ENCODE results near the gene AVPI1.
"Not testable (repeated sequence)": the region's sequence is repeated elsewhere in the genome, so short reads cannot be mapped to it uniquely, and the experiment has no call there.

AVPI1 gene

DNA sequence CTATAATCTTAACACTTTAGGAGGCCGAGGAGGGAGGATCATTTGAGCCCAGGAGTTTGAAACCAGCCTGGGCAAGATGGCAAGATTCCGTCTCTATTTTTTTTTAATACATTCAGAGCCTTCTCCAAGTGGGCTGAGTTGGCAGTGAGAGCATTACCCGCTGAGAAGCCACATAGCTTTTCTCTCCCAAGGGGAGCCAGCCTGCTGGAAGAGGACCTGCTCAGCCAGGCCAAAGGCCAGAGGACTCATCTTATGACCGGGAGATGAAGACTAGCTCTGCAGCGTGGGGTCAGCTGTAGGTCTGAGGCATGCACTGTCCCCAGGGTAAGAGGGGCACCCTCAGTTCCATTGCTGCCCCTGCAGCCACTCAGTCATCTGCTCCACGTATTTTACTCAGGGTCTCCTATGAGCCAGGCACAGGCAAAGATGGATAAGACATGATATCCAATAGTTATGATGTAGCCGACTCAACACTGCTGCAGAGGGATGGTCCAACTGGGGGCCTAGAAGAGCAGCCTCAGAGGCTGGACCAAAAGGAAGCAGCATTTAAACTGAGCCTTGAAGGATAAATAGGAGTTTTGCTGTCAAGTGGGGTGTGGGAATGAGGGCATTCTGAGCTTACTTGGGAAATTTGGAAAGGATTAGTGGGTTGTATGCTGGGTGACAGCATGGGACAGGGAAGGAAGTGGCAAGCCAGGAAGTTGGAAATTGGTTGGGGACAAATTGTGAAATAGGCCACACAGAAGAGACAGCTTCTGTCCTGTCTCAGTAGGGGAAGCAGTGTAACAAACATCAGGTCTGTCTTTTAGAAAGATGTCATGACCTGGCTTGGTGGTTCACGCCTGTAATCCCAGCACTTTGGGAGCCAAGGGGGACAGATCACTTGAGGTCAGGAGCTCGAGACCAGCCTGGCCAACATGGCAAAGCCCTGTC lies 24.9 kb upstream of the AVPI1 start:
- DNase-seq: peak; percentile 28

- peak; percentile 71 for DNase-seq
Observed at GRCh38 chr10:97708976-97709946, 22.2 kb upstream of the AVPI1 start.

GRCh38 chr10:97708167-97708566 lies 21.1 kb upstream of the AVPI1 start:
- DNase-seq: no peak

DNA sequence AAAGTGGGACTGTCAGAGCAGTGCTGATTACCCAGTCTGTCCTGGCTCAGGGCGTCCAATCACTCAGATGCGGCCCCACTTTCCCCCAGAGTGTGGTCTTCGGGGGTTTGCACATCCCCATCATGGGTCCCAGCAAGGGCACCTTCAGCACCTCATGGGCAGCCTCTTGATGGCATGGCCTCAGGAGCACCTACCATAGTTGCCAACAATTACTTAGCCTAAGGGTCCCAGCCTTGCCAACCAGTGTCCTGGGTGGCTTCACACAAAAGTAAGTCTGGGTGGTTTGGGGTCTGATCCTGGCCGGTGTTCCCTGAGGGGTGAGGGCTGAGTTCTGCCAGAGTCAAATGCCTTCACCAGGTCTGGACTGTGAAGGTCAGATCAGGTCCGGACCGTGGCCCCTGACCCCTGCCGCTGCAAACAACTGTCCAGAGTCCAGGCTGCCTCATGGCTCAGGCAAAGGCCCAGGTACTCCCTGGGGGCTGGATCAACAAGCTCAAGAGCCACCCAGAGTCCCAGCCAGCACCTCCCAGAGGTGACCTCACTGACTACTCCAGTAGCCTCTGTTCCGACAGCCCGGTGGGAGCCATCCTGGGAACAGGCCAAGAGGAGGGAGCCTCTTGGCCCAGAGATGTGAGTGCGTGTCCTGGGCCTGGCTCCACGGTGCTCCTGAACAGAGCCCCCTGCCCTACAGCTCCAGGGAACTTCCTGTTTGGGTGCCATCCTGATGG lies 20.3 kb upstream of the AVPI1 start:
- DNase-seq: no peak

DNA sequence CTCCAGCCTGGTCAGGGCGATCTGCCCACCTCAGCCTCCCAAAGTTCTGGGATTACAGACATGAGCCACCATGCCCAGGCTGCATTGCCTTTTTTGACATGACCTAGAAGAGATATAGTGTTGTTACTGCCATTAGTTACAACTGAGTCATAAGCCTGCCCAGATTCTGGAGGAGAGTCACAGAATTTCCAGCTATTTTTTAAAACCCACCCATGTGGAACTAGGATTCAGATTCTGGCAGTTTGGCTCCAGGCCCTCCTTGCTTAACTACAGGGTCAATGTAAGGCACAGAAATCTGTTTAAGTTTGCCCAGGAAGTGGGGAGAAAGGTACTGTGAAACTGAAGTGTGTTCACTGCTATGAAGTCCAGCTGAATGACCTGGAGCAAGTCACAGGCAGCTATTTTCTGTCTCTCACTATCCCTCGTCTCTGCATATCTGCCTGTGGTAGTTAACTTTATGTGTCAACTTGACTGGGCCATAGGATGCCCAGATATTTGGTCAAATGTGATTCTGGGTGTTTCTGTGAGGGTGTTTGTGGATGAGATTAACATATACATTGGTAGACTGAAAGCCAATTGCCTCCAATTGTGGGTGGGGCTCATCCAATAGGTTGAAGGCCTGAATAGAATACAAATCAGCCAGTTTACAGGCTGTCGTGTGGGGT lies 18.1 kb upstream of the AVPI1 start:
- no peak for DNase-seq

- DNase-seq: no peak
Observed at GRCh38 chr10:97704341-97704740, 17.3 kb upstream of the AVPI1 start.

DNA sequence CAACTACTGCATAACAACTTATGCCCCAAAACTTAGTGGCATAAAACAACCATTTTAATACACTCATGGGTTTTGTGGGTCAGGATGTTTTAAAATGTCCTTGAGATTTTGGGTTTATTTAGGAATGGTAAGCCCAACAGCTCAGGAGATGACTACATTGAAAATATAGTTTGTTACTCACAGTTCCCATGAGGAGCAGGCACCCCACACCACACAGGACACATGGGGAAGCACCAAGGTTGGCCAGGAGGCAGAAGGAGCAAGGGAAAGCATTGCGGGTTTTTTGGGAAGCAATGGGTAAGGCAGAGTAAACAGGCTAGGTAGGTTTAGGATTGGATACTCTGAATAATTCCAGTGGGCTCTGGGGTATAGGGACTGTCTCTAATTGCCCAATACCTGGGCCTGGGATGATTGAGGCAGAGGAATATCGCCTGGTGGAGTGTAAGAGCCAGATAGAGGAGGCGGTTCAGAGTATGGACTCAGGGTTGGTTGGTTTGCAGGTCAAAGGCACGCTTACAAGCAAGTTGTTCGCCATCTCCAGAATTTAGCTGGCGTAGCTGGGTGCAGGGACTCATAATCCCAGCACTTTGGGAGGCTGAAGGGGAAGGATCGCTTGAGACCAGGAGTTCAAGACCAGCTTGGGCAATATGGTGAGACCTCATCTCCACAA lies 16.5 kb upstream of the AVPI1 start:
- DNase-seq: no peak

DNA sequence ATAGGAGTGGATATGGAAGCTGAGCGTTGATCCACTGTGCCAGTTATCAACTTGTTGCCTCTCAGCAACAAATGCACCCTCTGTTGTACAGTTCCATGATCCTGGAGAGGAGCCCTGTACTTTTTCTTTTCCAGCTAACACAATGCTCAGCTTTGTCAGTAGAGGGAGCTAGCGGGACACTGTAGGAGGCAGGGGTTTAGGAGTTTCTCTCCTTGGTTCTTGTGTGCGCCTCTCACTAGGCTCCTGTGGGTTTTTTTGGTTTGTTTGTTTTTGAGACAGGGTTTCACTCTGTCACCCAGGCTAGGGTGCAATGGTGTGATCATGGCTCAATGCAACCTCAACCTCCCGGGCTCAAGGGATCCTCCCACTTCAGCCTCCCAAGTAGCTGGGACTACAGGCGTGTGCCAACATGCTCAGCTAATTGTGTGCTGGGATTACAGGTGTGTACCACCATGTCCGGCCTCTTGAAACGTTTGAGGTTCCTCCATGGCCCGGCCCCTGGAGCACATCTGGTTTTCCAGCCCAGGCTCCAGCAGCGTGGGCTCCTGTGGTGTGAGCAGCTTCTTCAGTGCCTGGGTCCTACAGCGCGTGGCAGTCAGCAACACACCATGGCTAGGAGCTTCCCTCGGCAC lies 14.5 kb upstream of the AVPI1 start:
- peak; percentile 80 for DNase-seq

DNA sequence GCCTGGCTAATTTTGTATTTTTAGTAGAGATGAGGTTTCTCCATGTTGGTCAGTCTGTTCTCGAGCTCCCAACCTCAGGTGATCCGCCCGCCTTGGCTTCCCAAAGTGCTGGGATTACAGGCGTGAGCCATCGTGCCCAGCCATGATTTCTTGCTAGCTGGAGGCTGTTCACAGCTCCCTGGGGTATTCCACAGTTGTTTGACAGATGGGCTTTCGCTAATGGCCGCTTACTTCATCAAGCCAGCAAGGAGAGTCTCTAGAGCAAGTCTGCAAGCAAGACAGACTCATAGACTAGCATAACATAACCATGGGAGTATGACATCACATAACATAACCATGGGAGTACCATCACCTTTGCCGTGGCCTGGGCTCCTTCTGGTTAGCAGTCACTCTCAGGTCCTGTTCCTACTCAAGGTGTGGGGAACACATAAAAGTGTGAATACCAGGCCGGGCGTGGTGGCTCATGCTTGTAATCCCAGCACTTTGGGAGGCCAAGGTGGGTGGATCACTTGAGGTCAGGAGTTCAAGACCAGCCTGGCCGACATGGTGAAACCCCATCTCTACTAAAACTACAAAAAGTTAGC lies 11.1 kb upstream of the AVPI1 start:
- DNase-seq: not testable (repeated sequence)

- DNase-seq: peak; percentile 54
Observed at GRCh38 chr10:97690133-97690532, 3.1 kb upstream of the AVPI1 start.

- peak; percentile 97 for DNase-seq
Observed at GRCh38 chr10:97689559-97690020, 2.5 kb upstream of the AVPI1 start.

GRCh38 chr10:97687785-97688781 lies 1.0 kb upstream of the AVPI1 start:
- peak; percentile 73 for DNase-seq

DNA sequence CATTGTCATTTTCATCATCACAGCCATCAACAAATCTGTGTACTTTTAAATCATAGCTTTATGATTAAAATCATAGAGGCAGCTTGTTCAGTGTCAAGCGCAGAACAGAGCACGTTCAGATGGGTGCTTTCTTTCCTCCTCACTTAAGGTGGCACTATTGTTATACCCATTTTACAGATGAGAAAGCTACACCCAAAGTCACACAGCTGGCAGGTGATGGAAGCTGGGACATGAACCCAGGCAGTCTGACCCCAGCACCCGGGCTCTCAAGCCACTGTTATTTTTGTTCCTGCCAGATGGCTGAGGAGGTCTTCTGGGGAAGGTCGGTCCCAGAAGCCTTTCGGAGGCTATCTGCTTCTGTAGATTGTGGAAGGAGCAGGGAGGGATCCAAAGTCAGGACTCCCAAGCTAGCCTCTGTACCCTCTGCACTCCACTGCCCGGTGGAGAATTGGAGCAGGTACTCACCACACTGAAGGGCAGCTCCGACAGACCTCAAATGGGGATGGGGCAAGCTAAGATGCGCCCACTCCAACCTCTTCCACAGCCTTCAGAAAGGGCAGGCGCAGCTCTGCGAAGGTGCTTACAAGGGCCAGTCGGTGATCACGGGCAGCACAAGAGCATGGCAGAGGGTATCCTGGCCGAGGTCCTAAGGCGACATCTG lies 610 bp downstream of the AVPI1 start:
- DNase-seq: no peak

- DNase-seq: peak; percentile 34
Observed at GRCh38 chr10:97685395-97685958, 1.6 kb downstream of the AVPI1 start.

GRCh38 chr10:97684866-97685394 lies 2.1 kb downstream of the AVPI1 start:
- DNase-seq: peak; percentile 54

DNA sequence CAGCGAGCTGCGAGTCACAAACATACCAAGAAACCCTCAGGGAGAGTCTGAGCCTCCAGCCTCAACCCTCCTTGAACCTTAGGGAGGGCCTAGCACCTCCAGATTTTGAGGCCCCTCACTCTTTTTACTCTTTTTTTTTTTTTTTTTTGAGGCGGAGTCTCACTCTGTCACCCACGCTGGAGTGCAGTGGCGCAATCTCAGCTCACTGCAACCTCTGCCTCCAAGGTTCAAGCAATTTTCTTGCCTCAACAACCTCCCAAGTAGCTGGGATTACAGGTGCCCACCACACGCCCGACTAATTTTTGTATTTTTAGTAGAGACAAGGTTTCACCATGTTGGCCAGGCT lies 2.7 kb downstream of the AVPI1 start:
- not testable (repeated sequence) for DNase-seq

DNA sequence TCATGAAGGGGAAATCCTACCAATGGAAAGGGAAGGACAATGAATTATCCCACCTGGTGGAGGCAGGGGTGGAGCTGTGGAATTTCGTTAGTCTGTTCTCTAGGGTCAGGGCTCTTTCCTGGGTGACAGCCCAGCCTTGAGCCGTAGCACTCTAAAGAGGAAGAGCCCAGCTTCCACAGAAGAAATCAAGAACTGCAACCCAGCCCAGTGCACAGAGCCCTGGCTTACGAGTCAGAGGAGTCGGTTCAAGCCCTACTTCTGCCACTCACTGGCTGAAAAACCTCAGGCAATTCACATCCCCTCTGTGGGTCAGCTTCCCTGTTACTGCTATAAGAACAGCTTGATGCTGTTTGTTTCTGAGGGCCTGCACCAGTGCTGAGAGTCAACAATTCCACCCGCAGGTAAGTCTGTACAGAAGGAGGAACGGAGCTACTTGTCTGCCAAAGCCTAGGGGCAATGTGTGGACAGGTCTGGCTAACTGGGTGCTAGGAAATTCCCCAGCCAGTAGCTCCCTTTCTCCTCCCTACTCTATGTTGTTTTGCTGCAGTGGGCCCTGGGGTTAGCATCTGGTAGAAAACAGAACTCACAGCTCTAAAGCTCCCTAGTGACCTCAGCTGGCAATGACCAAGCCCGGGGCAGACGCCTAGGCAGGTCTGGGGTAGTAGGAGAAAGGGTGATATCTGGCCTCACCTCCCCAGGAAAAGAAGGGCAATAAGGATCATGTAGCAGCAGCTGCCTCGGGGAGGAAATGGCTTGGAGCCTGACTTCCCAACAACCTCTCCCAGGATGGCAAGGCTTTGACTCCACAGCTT lies 3.3 kb downstream of the AVPI1 start:
- DNase-seq: peak; percentile 70
